DND-41 (cell line): ENCODE measurements around the gene AP5B1.
A peak's percentile ranks its signal among the peaks of the same experiment; 100 is the strongest.

Experiments
- ATAC-seq: fragments of 200-7000 bp; cut with Tn5 transposase; 3 replicates; pipeline ENCODE4 v1.9.1; 2021; ENCODE audit warnings: low read depth; ENCODE audit not compliant: insufficient read depth
- DNase-seq: peaks from one replicate; pipeline ENCODE4 v3.0.0-alpha.2; 2020
- H2AFZ ChIP-seq: 2 replicates; pipeline ENCODE4 v1.6.0; 2012; ENCODE audit warnings: low read depth, low read length
- H3K27ac ChIP-seq: 2 replicates; pipeline ENCODE4 v1.5.1; 2012; ENCODE audit warnings: low read length, inconsistent platforms
- H3K27me3 ChIP-seq: fragments of 200-600 bp; sonication (generic); 2 replicates; pipeline ENCODE4 v1.6.0; 2012; ENCODE audit warnings: low read length, mild to moderate bottlenecking, inconsistent platforms; ENCODE audit not compliant: insufficient read depth, poor library complexity
- H3K36me3 ChIP-seq: 2 replicates; pipeline ENCODE4 v1.5.1; 2012; ENCODE audit warnings: low read length, inconsistent platforms; ENCODE audit not compliant: insufficient read depth
- H3K4me1 ChIP-seq: 2 replicates; pipeline ENCODE4 v1.5.1; 2012; ENCODE audit warnings: mild to moderate bottlenecking, low read length; ENCODE audit not compliant: insufficient read depth
- H3K4me2 ChIP-seq: 2 replicates; pipeline ENCODE4 v1.6.0; 2012; ENCODE audit warnings: mild to moderate bottlenecking, moderate library complexity, low read length, inconsistent platforms; ENCODE audit not compliant: insufficient read depth
- H3K4me3 ChIP-seq, 2 experiments: fragments of 200-600 bp in 1 of 2; shearing (Covaris generic) in 1 of 2; 2 replicates each; pipeline ENCODE4 v1.5.1; 2012 to 2016; ENCODE audit warnings: inconsistent platforms in 2 of 2, low read length in 2 of 2, mild to moderate bottlenecking in 2 of 2, low read depth in 1 of 2, moderate library complexity in 1 of 2
- H3K79me2 ChIP-seq: 2 replicates; pipeline ENCODE4 v1.6.0; 2012; ENCODE audit warnings: low read length, inconsistent platforms; ENCODE audit not compliant: insufficient read depth
- H3K9ac ChIP-seq: 2 replicates; pipeline ENCODE4 v1.6.0; 2012; ENCODE audit warnings: low read depth, mild to moderate bottlenecking, inconsistent platforms, low read length, moderate library complexity
- H3K9me3 ChIP-seq: 2 replicates; pipeline ENCODE4 v1.5.1; 2012; ENCODE audit warnings: low read length, moderate library complexity, mild to moderate bottlenecking, inconsistent platforms; ENCODE audit not compliant: insufficient read depth, severe bottlenecking
- H4K20me1 ChIP-seq: 2 replicates; pipeline ENCODE4 v1.6.0; 2012; ENCODE audit warnings: low read length; ENCODE audit not compliant: insufficient read depth
- CTCF ChIP-seq: IDR thresholded peaks from 2 replicates; pipeline ENCODE4 v1.5.1; 2012; ENCODE audit warnings: borderline replicate concordance, low read length, moderate library complexity, mild to moderate bottlenecking; ENCODE audit not compliant: poor library complexity, severe bottlenecking; ENCODE audit errors: extremely low read depth
- EZH2 ChIP-seq: IDR thresholded peaks from 3 replicates; pipeline ENCODE4 v1.6.1; 2012; ENCODE audit warnings: borderline replicate concordance, low read depth, mild to moderate bottlenecking, moderate library complexity, low read length, inconsistent platforms; ENCODE audit not compliant: severe bottlenecking

Gene AP5B1

GRCh38 chr11:65778901-65779668 is 1.7 kb downstream of the AP5B1 start:
- no peaks in the 10 kb centered on the region for H3K27me3 ChIP-seq
- peak overlapping the region; percentile 97 for H3K4me2 ChIP-seq
- no peak overlapping the region for H2AFZ ChIP-seq
- H3K4me1 ChIP-seq: peaks cover 26% of the 10 kb centered on the region
- peak overlapping the region; percentile 93 for H3K9ac ChIP-seq
- peak overlapping the region in 1 of 2 experiments; percentile 97; a peak in 2 of 4 replicates for H3K4me3 ChIP-seq
- no peak for TF ChIP-seq CTCF
- TF ChIP-seq EZH2: no peak
- peaks cover 32% of the 10 kb centered on the region for H3K36me3 ChIP-seq
- DNase-seq (no peak), ATAC-seq (no peak)
- H3K9me3 ChIP-seq: no peaks in the 10 kb centered on the region
- peaks cover 40% of the 10 kb centered on the region for H4K20me1 ChIP-seq
- peaks cover 19% of the 10 kb centered on the region for H3K79me2 ChIP-seq
- H3K27ac ChIP-seq: peak overlapping the region; percentile 28; the same call in 1 of the 2 replicates

- no peak for DNase-seq
- Histone ChIP-seq H3K27me3 (no peaks in the 10 kb centered on the region), H3K79me2 (peaks cover 19% of the 10 kb centered on the region), H3K9me3 (no peaks in the 10 kb centered on the region), H3K9ac (no peak overlapping the region), H2AFZ (no peak overlapping the region), H3K27ac (no peak overlapping the region), H3K4me1 (peaks cover 26% of the 10 kb centered on the region), H3K4me2 (peak overlapping the region; percentile 21; the same call in 1 of the 2 replicates), H4K20me1 (peaks cover 40% of the 10 kb centered on the region), H3K4me3 (no peak overlapping the region), H3K36me3 (peaks cover 32% of the 10 kb centered on the region)
- TF ChIP-seq CTCF: no peak
- no peak for TF ChIP-seq EZH2
- no peak for ATAC-seq
Measured at GRCh38 chr11:65778431-65778900, 2.3 kb downstream of the AP5B1 start.

GRCh38 chr11:65777821-65778361 is 2.9 kb downstream of the AP5B1 start:
- no peak overlapping the region for H3K27ac ChIP-seq
- H3K4me3 ChIP-seq: no peak overlapping the region
- no peak overlapping the region for H2AFZ ChIP-seq
- peaks cover 40% of the 10 kb centered on the region for H4K20me1 ChIP-seq
- DNase-seq (no peak), ATAC-seq (no peak)
- H3K27me3 ChIP-seq: no peaks in the 10 kb centered on the region
- peaks cover 26% of the 10 kb centered on the region for H3K4me1 ChIP-seq
- H3K36me3 ChIP-seq: peaks cover 32% of the 10 kb centered on the region
- H3K9ac ChIP-seq: no peak overlapping the region
- H3K79me2 ChIP-seq: peaks cover 19% of the 10 kb centered on the region
- no peaks in the 10 kb centered on the region for H3K9me3 ChIP-seq
- no peak overlapping the region for H3K4me2 ChIP-seq
- TF ChIP-seq CTCF (no peak), EZH2 (no peak)
